HG02884 (cell line): ENCODE data around the gene CECR2.

Experiments used
- ATAC-seq: cut with Tn5 transposase; IDR thresholded peaks from one replicate; pipeline ENCODE4 v1.9.1; 2021; ENCODE audit warnings: mild to moderate bottlenecking, moderate library complexity; ENCODE audit not compliant: unreplicated experiment

CECR2 gene

GRCh38 chr22:17369439-17370025 is at the start of gene CECR2:
Gene CECR2 (plus strand): TSS chr22:17369460. CDS start chr22:17369784, 324 bp downstream.
- no peak for ATAC-seq

- ATAC-seq, result no peak
Measured at GRCh38 chr22:17319546-17319945, 49.7 kb upstream of the CECR2 start.

- ATAC-seq, result no peak
Measured at GRCh38 chr22:17322511-17322910, 46.7 kb upstream of the CECR2 start.

GRCh38 chr22:17331690-17332089 is 37.6 kb upstream of the CECR2 start:
- ATAC-seq, result no peak

- no peak for ATAC-seq
Measured at GRCh38 chr22:17332109-17332800, 37.0 kb upstream of the CECR2 start.

GRCh38 chr22:17334059-17334458 is 35.2 kb upstream of the CECR2 start:
- ATAC-seq, result no peak

GRCh38 chr22:17334983-17335382 is 34.3 kb upstream of the CECR2 start:
- ATAC-seq, result no peak

GRCh38 chr22:17336061-17336460 is 33.2 kb upstream of the CECR2 start:
- no peak for ATAC-seq

GRCh38 chr22:17337639-17338038 is 31.6 kb upstream of the CECR2 start:
- no peak for ATAC-seq

GRCh38 chr22:17339095-17339693 is 30.1 kb upstream of the CECR2 start:
- no peak for ATAC-seq

GRCh38 chr22:17342361-17342760 is 26.9 kb upstream of the CECR2 start:
- no peak for ATAC-seq

GRCh38 chr22:17343766-17344165 is 25.5 kb upstream of the CECR2 start:
- no peak for ATAC-seq

- no peak for ATAC-seq
Measured at GRCh38 chr22:17346578-17346977, 22.7 kb upstream of the CECR2 start.

- no peak for ATAC-seq
Measured at GRCh38 chr22:17347724-17348123, 21.5 kb upstream of the CECR2 start.

- no peak for ATAC-seq
Measured at GRCh38 chr22:17348464-17349103, 20.7 kb upstream of the CECR2 start.

- no peak for ATAC-seq
Measured at GRCh38 chr22:17349172-17349571, 20.1 kb upstream of the CECR2 start.

- ATAC-seq, result no peak
Measured at GRCh38 chr22:17350292-17350691, 19.0 kb upstream of the CECR2 start.

GRCh38 chr22:17352798-17353197 is 16.5 kb upstream of the CECR2 start:
- no peak for ATAC-seq

- ATAC-seq, result no peak
Measured at GRCh38 chr22:17357688-17358087, 11.6 kb upstream of the CECR2 start.

- no peak for ATAC-seq
Measured at GRCh38 chr22:17358415-17358814, 10.8 kb upstream of the CECR2 start.

- ATAC-seq, result no peak
Measured at GRCh38 chr22:17359501-17359900, 9.8 kb upstream of the CECR2 start.

GRCh38 chr22:17366329-17366728 is 2.9 kb upstream of the CECR2 start:
- ATAC-seq, result no peak
